Left colon (tissue), 2 donors: ENCODE data around the gene FAN1. TPM values are rescaled to one million over a fixed set of nuclear protein-coding genes. Genes with fewer than 3 reads are reported as not detected.

Source experiments
- ATAC-seq: fragments of 200-7000 bp; cut with Tn5 transposase; one replicate; pipeline ENCODE4 v1.9.1; 2020; ENCODE audit warnings: mild to moderate bottlenecking, moderate library complexity
- DNase-seq, 2 donors: peaks; one replicate each; pipeline ENCODE4 v3.0.0-alpha.2; 2020
- intact Hi-C, 2 donors: fragments of 100-400 bp; cut with DNase I in 1 of 2; cut with micrococcal nuclease in 1 of 2; formaldehyde crosslinking; loops; one replicate each; pipeline versions ENCODE4 v1.11.2 to v1.14.0; 2022; cut with DNase I, micrococcal nuclease
- total RNA-seq, 2 donors: library from RNA; stranded (reverse); fragmentation: NEBNext Ultra II Directional; extraction: Animal tissue kit (Norgen Biotek cat#: 25700); gene quantifications; one replicate each; pipeline ENCODE4 v1.2.1, GENCODE V29; 2021
- donor health status: DM: no; HTN: no; CAD: no.
- donor health status: DM: yes; HTN: yes; CAD: no.

FAN1 gene
- total RNA-seq, 2 donors from 2014 or later = 8.4 to 15.8 TPM

DNA sequence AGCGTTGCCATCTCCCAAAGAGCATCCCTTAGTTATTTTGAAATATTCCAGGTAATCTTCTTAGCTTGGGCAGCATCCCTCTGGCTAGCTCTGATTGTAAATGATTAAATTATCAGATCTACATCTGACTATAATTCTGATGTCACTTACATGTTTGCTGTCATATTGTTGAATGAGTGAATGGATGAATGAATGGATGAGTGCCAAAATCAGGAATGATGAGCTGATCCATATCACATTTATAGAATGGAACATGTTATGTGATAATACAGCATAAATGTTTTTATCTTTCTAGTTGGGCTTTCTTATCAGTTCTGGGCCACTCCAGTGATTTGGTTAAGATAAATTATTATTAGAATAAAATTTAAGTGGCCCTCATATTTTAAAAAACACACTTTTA, 14.0 kb downstream of the FAN1 start:
- DNase-seq = no peak
- ATAC-seq = no peak
- intact Hi-C loops = no loop called here

DNA sequence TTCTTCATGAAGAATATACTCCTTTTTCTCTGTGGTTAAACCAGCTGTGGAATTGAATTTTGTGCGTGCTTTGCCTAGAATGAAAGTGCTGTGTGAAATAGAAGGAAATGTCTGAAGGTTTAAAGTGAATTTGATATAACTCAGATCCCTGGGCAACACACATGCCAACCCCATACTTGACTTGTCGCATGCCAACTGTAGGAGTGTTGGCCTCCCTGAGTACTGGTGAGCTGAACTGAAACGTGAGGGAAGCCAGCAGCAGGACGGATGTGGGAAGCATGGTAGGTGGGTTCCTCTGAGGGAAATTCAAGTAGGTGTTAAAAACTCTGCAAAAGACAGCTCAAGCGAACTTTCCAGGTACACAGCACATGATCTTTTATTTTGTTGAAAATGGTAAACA, 14.7 kb downstream of the FAN1 start:
- DNase-seq (no peak), ATAC-seq (no peak)
- intact Hi-C loops = no loop called here

DNA sequence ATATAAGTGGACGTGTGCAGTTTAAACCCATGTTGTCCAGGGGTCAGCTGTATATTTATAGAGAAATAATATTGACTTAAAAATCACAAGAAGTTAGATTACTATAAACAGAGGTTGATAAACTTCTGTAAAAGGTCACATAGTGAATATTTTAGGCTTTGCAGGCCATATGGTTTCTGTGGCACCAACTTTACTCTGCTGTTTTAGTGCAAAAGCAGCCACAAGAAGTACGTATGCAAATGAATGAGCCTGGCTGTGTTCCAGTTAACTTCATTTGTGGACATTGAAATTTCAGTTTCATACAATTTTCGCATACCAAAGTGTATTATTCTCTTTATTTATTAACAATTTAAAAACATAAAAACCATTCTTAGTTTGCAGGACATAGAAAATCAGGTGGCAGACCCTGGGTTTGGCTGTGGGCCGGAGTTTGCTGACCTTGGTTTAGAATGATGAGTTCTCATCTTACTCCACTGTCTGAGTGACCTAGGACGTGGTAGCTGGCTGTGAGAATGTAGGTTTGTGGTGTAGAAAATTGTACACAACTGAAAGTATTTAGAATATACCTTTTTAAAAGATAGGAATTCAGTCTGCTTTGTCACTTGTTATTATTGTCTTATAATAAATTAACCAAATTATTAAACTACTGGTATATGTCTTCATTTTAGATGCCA, 16.3 kb downstream of the FAN1 start:
- intact Hi-C loops = no loop called here
- DNase-seq (no peak), ATAC-seq (no peak)

DNA sequence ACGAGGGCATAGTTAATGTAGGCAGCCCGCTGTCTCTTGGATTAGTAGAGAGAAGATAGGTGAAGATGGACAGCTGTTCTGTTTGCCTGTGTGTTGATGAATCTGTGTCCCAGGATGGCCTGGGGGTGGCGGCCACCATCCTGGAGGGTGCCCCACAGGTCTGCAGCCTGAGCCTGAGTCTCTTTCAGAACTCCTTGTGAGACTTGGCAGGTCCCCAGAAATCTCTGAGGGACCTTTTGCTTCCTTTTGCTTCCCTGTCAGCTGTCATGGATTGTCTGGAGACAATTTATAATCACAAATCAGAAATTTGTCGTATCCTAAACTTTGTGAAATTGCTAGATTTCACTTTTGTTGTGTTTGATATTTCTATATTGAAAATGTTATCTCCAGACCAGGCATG, 17.4 kb downstream of the FAN1 start:
- ATAC-seq = no peak
- intact Hi-C loops = no loop called here
- DNase-seq = no peak

DNA sequence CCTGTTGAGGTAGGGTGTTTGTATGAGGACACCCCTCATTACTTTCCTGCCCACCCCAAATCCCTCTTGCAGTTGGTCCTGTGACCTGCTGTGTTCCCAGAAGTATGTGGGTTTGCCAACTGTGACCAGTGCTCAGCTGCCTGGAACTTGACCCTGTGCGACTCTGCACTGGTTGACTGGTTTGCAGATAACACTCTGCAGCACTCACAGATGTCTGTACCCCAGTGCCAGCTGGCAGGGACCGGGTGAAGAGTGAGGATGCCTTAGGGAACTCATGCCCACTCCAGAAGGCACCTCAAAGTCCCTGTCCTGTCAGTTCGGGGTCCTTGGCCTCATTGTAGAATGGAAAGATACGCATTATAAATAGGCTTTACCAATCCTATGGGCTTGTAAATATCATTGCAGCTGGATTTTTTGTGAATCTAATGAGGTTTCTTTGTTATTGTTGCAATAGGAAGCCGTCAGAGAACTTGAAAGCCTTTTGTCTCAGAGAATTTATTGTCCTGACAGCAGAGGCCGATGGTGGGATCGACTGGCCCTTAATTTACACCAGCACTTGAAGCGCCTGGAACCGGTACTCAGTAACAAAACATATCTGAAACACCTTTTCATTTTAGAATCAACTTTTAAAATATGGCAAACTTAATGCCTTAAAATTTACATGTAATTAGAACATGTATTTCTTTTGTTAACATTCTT, 18.2 kb downstream of the FAN1 start:
- ATAC-seq (no peak), DNase-seq (no peak)
- intact Hi-C loops = no loop called here

DNA sequence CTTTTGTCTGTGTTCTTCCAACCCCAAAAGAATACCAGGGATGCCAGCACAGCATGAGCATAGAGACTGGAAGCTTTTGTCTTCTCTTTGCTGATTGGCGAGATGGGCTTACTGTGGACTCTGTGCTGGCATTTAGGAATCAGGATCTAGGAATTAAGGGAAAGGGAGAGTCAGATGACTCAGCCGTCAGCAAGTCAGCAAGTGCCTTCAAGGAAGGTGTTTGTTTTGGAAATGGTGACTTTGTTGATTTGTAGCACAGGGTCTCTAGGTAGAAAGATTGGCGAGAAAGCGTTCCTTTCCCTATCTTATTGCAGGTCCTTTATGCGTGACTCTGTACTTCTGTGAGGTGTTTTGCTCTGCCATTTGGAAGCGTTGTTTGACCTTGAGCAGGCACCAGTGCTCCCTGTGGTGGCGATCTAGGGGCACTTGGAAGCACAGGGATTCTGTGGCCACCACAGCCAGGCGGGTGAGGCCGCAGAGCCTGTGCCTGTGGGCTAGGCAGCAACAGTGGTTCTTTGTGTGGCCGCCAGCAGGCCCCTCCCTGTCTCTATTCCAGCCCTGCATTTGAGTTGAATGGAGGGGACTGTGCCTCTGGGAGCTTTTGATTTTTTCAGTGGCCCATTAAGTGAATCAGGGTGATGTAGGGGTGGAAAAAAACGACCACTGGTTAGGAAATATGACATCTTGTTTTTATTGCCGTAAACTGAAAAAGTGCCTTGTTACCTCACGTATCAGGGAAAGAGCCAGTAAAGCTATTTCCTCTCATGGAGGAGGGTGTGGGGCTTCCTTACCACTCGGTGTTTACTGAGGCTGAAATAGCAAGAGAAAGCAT, 19.0 kb downstream of the FAN1 start:
- intact Hi-C loops = no loop called here
- ATAC-seq (peak; percentile 86), DNase-seq (peak in 1 of 2 donors; percentile 41)

DNA sequence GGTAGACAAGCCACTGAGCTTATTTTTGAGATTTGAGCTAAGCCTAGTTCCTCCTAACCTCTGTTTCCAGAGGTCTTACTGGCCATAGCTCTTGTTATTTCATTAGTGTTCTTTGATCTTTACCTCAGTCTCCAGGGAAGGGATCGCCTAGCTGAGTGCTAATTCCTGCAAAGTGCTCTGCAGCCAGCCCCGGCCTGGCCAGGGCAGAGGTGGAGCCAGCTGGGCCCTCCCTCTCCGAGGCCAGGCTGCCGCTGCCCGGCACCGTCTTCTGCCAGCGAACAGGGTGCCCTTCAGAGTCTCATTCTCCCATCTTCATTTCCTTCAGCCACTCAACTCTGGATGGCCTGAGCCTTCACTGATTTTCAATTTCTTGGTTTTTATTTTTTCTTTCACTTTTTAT, 19.7 kb downstream of the FAN1 start:
- peak; percentile 70 for ATAC-seq
- peak in 1 of 2 donors; percentile 28 for DNase-seq
- intact Hi-C loops = no loop called here

DNA sequence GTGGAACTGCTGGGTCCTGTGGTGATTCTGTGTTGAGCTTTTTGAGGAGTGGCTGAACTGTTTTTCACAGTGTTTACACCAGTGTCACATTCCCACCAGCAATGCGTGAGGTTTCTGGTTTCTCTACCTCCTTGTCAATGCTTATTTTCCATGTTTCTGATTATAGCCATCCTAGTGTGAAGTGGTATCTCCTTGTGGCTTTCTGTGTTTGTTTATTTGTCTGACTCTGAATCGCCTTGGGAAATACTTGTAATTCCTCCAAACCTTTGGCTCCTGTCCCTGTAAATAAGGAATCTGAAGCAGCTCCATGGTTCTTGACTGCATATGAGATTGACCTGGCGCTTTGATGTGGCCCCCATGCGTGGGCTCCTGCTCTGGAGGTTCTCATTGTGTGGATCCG, 20.6 kb downstream of the FAN1 start:
- intact Hi-C loops = no loop called here
- DNase-seq = no peak
- no peak for ATAC-seq

DNA sequence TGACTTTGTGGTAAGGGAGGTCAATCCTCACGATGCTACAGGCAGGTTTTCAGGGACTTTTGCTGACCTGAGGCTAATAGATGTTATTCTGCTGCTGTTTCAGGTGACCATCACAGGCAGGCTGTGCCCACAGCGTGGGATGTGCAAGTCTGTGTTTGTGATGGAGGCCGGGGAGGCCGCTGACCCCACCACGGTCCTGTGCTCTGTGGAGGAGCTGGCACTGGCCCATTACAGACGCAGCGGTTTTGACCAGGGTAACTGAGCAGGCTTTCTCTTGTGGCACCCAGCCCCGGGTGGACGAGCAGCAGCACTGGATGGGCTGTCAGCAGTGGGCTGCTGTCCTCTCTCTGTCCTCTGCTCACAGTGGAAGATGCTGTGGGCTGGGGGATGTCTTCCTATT, 22.0 kb downstream of the FAN1 start:
- intact Hi-C loops = no loop called here
- no peak for DNase-seq
- ATAC-seq = no peak

DNA sequence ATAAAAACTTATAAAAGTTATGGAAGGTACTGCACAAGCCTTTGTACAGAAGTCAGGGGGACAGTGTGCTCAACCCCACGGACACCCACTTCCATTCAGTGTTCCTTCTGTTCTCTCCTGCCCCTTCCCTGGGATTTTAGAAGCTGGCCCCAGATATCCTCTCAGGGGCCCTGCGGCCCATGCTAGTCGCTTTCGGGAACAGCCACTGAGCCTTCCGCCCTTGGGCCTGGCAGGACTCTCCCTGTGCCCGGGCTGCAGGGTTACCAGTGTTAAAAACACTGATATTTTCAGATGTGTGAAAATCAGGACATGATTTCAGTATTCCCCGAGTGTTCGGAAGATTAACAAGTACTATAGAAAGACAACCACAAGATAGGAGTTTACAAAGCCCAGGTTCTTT, 22.4 kb downstream of the FAN1 start:
- no peak for ATAC-seq
- intact Hi-C loops = no loop called here

DNA sequence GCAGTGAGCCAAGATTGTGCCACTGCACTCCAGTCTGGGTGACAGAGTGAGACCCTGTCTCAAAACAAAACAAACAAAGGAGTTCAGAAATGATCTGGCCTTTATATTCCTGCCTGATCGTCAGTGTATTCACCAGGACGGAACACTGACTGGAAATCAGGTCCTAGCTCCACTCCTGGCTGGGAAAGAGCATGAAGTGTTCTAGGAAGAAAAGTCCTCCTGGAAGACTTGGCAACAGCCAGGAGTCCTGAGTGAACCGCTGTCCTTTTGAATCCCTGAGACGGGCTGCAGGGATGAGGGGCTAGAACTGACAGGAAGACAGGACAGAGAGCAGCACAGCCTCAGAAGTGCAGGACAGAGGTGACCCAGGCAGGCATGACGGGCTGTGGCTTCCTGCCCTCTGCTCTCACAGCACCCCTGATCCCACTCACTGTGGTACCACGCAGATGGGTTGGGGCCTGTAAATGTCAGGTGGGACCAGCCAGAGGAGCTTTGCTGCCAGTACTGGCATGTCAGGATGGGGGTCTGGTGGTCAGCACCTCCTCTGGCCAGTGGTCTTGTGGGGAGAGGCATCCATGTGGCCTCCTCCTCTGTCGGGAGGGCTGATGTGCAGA, 23.5 kb downstream of the FAN1 start:
- intact Hi-C loops = no loop called here
- no peak for DNase-seq
- no peak for ATAC-seq

More for the DNA sequence above, 22.4 kb downstream of the FAN1 start:
- DNase-seq = no peak

DNA sequence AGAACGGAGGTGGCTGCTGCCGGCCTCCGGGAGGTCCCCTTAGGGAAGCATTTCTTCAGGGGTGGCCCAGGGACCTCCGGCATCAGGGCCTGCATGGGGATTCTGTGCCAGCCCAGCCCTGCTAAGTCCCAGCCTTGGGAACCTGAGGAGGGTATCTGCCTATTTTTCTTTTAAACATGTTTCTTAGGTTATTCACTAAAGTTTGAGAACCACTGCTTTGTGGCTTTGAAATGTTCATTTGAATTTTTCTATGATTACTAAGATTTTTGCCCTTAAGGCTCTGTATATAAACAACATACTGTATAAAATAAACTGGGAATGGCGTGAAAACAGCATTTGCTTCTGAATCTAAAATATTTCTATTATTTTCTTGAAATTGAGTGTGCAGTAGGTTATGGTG, 24.4 kb downstream of the FAN1 start:
- intact Hi-C loops = no loop called here
- no peak for DNase-seq
- ATAC-seq = no peak

DNA sequence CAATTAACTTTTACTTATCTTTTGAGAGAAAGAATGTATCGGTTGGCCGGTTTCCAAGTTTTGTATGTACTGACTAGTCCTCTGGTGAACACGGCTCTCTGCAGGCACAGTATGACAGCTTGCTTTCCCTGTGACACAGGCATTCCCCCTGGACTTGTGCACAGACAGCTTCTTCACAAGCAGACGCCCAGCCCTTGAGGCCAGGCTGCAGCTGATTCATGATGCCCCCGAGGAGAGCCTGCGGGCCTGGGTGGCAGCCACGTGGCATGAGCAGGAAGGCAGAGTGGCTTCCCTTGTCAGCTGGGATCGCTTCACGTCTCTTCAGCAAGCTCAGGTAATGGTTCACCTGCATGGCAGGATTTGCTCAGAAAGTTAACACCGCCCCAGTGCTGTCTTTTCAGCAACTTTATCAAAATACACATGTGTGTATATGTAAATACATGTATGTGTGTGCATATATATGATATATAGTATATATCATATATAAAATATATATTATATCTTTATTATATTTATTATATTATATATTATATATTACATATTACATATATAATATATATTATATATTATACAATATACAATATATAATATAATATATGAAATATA, 25.5 kb downstream of the FAN1 start:
- no peak for ATAC-seq
- DNase-seq = no peak
- intact Hi-C loops = no loop called here

DNA sequence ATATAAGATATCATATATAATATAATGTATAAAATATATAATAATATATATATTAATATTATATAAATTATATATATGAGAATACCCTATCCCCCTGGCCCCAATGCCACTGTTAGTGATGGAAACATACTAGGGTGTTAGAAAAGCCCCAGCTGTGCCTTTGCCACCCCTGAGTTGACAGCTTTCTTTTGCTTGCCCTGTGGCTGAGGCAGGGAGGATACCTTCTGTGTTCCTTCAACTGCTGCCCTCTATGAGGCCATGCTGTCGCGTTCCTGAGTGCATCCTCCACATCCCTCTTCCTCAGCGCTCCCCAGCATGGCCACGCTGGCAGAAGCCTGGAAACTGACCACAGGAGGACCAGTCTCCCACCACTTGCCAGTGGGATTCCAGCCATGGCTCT, 26.3 kb downstream of the FAN1 start:
- intact Hi-C loops = no loop called here
- DNase-seq (no peak), ATAC-seq (no peak)

DNA sequence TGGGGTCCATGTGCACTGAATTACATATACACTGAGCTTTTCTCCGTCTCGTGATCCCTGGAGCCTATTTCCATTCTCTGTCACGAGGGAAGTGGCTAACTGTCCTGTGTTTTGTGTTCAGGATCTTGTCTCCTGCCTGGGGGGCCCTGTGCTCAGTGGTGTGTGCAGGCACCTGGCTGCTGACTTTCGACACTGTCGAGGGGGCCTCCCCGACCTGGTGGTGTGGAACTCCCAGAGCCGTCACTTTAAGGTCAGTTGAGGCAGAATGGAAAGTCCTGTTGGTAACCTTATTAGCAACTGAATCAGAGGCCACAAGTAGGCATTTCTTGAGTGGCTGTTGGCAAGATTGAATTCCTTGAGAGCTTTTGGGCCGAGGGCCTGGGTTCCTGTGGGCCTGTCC, 26.7 kb downstream of the FAN1 start:
- intact Hi-C loops = no loop called here
- no peak for ATAC-seq
- DNase-seq = no peak

DNA sequence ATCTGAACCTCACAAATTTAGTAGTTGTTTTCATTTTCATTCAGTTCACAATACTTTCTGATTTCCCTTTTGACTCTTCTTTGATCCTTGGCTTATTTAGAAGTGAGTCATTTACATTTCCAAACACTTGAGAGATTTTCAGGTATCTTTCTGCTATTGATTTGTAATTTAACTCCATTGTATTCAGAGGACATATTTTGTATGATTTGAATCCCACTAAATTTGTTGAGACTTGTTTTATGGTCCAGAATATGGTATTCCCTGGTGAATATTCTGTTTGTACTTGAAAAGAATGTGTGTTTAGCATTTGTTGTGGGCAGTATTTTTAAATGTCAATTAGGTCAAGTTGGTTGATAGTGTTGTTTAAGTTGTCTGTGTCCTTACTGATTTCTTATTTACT, 29.6 kb downstream of the FAN1 start:
- no peak for DNase-seq
- no peak for ATAC-seq
- intact Hi-C loops = no loop called here

DNA sequence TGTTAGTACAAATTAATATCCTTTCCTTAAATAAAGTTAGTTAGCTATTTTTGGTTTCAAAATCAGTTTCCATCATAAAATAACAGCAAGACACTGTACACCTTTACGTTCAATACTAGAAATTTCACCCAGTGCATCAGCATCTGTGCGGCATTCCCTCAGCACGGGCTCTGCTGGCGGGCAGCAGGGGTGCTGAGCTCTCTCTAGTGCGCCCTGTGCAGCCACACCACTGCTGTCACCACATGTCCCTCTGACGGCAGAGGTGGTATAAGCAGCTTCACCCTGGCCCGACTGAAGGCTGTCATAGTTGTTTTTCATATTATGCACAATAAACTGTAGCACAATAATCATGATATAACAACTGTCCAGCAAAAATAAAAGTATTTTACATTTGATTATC, 35.4 kb downstream of the FAN1 start:
- ATAC-seq = no peak
- no peak for DNase-seq
- intact Hi-C loops = no loop called here

DNA sequence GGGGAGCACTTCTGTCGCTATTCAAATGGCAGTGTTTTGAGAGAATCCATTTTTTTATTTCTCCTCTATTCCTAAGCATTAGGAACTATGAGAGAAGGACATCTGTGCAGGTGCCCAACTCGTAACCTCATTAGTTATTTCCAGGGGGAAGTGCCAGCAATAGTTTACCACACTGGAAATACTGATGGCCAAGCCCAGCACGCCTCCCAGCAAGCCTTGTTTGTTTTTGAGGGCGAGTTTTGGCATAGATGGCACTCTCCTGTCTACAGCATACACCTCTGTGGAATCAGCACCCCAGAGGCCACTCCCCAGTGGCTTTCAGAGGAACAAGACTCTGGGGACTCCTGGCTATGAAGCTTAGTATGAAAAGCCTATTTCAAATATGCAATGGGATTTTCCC, 36.6 kb downstream of the FAN1 start:
- ATAC-seq (peak; percentile 80), DNase-seq (no peak)
- intact Hi-C loops = no loop called here

DNA sequence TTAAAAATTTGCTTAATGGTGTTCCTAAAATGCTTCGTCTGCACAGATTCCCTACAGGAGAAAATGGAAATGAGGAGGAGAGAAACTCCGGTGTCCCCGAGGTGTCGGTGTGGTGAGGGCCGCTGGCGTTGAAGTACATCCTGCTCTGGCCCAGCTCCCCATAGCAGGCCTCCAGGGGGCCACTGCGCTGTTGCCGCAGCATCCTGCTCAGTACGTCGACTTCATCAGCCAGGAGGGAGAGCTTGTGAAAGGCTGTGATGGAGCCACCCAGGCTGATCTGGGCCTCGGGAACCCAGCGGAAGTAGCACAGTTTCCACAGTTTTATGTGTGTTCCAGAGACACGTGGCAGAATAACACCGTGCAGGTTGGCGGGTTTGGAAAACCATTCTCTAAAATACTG, 37.8 kb downstream of the FAN1 start:
- intact Hi-C loops = no loop called here
- ATAC-seq (no peak), DNase-seq (no peak)
